Breast epithelium (tissue), 3 donors: Measurements from ENCODE around the gene RBFOX1.

Experiments used
- POLR2A ChIP-seq: fragments of 450-650 bp; IDR thresholded peaks from one replicate; pipeline ENCODE4 v1.6.1; 2016; ENCODE audit warnings: antibody characterized with exemption, mild to moderate bottlenecking, moderate library complexity
- TF ChIP-seq, protein P1 (sequence below), 3 donors: fragments of 450-650 bp; IDR thresholded peaks; one replicate each; pipeline ENCODE4 v1.5.1; 2016 to 2017; ENCODE audit warnings: antibody characterized with exemption in 3 of 3, mild to moderate bottlenecking in 3 of 3, moderate library complexity in 3 of 3

DNA sequence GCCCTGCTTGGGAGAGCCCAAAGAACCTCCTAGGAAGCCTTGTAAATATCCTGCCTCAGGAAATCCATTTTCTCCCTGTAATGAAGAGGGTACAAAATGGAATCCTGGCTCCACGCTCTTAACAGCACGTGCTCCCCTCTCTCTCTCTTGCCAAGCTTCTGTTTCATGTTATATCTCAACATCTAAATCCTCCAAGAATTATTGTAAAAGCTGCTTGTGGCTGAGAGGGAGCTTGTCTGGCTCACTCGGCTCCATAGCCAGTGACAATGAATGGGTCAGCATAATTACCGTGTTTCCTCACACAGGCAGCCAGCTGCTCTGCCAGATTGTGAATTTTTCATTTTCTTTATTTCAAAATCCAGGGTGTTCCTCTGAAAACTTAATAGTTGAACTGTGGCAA is 317.8 kb downstream of the RBFOX1 start:
- TF ChIP-seq, protein P1, sequence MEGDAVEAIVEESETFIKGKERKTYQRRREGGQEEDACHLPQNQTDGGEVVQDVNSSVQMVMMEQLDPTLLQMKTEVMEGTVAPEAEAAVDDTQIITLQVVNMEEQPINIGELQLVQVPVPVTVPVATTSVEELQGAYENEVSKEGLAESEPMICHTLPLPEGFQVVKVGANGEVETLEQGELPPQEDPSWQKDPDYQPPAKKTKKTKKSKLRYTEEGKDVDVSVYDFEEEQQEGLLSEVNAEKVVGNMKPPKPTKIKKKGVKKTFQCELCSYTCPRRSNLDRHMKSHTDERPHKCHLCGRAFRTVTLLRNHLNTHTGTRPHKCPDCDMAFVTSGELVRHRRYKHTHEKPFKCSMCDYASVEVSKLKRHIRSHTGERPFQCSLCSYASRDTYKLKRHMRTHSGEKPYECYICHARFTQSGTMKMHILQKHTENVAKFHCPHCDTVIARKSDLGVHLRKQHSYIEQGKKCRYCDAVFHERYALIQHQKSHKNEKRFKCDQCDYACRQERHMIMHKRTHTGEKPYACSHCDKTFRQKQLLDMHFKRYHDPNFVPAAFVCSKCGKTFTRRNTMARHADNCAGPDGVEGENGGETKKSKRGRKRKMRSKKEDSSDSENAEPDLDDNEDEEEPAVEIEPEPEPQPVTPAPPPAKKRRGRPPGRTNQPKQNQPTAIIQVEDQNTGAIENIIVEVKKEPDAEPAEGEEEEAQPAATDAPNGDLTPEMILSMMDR (IDR thresholded peaks at IDR 0.05): no peak
- TF ChIP-seq POLR2A: no peak
